Kidney tubule cell (primary cell): ENCODE measurements around the gene CCDC57.
"Not testable (repeated sequence)": the region's sequence is repeated elsewhere in the genome, so short reads cannot be mapped to it uniquely, and the experiment has no call there.

Experiments
- DNase-seq: peaks from one replicate; pipeline ENCODE4 v3.0.0-alpha.2; 2018; ENCODE audit warnings: low spot score

CCDC57 gene

DNA sequence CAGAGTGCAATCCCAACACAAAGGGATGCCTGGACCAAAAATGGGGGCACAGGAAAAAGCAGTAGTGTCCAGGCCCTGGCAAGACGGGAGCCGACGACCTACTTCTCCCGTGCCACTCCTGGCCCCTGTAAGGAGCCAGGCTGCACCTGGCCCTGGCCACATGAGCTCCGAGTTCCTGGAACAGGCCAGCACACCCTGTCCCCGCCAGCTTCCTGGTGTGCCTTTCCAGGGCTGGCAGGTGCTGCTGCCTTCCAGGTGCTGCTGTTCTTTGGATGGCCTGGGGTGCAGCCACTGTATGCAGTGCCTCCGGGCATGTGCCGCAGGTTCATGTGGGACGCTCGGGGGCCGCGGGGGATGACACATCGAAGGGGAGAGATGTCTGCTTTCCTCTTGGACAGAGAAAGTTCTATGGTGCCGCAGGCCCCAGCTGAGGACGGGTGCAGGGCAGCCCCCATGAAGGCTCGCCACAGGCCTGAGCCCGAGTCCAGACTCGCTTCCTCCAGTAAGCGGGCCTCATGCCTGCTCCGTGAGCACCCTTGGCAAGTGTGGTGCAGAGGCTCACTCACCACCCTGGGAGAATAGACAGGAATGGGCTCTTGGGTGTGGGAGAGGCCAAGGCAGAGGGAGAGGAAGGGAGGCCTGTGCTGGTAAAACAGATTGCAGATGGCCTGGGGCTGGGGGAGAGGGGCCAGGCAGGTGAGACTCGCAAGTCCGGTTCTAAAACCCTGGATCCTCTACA, 59.9 kb downstream of the CCDC57 start:
- DNase-seq: no peak

DNA sequence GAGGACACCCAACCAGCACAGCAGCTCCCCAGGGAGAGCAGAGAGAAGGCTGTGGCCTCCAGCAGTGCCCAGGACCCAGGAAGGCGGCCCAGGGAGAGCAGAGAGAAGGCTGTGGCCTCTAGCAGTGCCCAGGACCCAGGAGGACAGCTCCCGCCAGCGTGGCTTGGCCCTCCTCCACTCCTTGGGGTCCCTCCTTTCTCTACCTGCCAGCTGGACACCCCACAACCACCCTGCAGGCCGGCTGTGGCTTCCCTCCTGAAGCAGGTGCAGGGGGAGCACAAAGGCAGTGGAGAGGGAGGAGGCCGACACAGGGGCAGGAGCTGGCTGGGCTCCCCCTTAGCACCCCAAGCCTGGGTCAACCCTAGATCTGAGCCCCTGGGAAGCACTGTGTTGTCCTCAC, 60.5 kb downstream of the CCDC57 start:
- no peak for DNase-seq

DNA sequence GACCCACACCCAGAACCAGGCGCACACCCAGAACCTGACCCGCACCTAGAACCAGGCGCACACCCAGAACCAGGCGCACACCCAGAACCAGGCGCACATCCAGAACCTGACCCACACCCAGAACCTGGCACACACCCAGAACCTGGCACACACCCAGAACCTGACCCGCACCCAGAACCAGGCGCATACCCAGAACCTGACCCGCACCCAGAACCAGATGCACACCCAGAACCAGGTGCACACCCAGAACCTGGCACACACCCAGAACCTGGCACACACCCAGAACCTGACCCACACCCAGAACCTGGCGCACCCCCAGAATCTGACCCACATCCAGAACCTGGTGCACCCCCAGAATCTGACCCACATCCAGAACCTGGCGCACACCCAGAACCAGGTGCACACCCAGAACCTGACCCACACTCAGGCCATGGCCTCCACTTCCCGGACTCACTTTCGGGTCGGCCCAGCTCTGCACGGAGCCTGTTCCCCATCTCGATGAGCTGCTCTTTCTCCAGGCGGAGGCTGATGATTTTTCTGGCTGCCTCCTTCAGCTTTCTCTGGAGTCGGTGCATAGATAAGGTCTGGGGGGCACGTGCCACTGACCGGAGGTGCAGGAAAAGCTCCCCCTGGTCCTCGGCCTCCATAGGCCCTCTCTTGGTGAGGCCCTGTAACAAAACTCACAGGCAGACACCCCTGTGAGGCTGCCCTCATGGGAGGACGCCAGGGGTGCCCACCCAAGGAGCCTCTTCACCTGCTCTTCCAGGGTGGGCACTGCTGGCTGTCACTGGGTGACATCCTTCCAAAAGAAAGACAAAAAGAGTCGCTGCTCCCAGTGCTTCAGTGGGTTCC, 61.3 kb downstream of the CCDC57 start:
- no peak for DNase-seq

DNA sequence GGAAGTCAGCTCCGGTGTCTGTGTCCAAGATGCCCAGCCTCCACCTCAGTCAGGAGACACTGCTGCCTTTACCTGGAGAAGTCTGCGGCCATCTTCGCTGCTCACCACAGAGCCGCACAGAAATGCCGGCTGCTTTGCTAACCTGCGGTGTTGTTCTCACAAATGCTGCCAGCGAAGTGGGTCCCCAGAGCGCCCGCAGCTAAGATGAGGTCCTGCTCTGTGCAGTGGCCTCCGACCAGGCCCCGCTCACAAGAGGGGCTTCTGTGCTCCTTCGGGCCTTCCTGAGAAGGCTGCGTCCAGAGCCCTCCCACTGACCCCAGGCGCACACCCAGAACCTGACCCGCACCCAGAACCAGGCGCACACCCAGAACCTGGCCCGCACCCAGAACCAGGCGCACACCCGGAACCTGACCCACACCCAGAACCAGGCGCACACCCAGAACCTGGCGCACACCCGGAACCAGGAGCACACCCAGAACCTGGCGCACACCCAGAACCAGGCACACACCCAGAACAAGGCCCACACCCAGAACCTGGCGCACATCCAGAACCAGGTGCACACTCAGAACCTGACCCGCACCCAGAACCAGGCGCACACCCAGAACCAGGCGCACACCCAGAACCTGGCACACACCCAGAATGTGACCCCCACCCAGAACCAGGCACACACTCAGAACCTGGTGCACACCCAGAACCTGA, 63.1 kb downstream of the CCDC57 start:
- peak; percentile 17 for DNase-seq

DNA sequence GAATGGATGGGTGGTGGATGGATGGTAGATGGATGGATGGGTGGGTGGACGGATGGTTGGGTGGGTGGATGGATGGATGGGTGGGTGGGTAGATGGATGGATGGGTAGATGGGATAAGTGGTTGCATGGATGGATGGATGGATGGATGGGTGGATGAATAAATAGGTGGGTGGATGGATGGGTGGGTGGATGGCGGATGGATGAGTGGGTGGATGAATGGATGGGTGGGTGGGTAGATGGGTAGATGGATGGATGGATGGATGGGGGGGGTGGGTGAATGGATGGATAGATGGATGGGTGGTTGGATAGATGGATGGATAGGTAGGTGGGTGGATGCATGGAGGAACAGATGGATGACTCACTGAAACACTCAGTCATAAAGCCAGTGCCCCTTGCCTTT, 63.6 kb downstream of the CCDC57 start:
- DNase-seq: no peak

DNA sequence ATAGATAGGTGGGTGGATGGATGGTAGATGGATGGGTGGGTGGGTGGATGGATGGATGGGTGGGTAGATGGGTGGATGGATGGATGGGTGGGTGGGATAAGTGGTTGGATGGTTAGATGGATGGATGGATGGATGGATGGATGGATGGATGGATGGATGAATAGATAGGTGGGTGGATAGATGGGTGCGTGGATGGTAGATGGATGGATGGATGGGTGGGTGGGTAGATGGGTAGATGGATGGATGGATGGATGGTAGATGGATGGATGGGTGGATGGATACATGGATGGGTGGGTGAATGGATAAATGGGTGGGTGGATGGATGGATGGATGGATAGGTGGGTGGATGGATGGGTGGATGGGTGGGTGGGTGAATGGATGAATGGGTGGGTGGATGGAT, 64.6 kb downstream of the CCDC57 start:
- DNase-seq: no peak

DNA sequence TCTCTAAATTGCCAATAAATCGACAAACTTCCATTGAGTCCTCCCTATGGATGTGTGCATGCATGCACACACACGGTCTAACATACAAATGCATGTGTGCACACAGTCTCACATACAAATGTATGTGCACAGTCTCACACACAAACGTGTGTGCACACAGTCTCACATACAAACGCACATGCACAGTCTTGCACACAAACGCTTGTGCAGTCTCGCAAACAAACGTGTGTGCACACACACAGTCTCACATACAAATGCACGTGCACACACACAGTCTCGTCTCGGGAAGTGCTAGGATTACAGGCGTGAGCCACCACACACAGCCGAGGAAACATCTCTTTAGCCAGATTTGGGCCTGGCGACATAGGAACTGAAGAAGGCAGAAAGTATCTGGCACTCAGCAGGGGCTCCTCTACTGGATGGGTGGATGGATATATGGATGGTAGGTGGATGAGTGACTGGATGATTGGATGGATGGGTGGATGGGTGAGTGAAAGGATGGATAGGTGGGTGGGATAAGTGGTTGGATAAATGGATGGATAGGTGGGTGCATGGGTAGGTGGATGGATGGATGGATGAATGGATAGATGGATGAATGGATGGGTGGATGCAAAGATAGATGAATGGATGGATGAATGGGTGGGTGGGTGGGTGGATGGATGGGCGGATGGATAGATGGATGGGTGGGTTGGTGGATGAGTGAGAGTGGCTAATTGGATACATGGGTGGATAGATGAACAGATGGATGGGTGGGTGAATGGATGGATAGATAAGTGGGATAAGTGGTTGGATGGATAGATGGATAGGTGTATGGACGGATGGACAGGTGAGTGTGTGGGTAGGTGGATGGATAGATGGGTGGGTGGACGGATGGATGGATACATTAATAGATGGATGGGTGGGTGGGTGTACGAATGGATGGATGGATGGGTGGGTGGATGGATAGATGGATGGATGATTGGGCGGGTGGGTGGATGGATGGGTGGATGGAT, 65.7 kb downstream of the CCDC57 start:
- DNase-seq: no peak

DNA sequence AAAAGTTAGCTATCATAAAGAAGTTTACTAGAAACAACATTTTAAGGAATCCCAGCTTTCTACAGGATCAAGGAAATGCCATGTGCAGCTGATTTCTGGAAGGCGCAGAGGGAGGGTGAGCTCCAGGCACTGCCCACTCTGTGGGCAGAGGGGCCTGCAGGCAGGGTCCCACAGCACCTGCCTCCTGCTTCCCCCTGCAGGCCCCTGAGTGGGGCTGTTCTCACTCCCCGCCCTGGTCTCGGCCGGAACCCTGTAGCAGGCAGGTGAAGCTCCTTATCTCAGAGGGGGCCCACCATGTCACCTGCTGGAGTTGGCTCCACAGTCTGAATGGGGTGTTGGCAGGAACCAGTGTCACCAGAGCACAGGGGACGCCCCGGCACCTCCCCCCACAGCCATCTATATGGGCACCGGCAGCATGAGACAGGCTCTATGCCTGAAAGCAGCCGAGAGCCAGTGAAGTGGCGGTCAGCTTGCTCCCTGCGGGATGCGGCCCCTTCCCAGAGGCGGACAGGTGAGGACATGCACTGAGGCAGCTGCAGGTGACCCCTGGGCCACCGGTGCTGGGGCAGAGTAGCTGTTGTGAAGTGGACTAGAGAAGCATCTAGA, 67.0 kb downstream of the CCDC57 start:
- no peak for DNase-seq

DNA sequence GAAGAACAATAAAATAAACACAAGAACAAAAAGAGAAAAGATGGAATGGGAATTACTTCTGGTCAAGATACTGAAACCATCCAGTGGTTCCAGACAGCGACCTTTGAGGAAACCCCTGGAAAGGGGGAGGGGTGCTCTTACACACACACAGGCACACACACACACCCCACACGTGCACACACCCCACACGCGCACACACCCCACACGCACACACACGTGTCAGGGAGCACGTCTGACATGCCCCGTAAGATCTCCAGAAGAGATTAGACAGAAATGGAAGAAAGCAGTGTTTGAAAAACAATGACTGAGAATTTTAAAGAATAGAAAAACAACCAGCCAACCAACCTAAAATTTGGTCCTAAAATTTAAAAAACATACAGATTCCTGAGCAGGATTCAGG, 69.3 kb downstream of the CCDC57 start:
- DNase-seq: no peak

DNA sequence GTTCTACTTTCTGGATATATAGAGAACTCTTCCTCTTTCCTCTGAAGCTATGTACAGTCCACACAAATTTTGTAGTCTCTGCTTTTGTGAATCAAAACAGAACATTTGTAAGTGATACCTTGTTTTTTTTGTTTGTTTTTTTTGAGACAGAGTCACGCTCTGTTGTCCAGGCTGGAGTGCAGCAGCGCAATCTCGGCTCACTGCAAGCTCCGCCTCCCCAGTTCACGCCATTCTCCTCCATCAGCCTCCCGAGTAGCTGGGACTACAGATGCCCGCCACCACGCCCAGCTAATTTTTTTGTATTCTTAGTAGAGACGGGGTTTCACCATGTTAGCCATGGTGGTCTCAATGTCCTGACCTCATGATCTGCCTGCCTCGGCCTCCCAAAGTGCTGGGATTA, 72.7 kb downstream of the CCDC57 start:
- DNase-seq: not testable (repeated sequence)

DNA sequence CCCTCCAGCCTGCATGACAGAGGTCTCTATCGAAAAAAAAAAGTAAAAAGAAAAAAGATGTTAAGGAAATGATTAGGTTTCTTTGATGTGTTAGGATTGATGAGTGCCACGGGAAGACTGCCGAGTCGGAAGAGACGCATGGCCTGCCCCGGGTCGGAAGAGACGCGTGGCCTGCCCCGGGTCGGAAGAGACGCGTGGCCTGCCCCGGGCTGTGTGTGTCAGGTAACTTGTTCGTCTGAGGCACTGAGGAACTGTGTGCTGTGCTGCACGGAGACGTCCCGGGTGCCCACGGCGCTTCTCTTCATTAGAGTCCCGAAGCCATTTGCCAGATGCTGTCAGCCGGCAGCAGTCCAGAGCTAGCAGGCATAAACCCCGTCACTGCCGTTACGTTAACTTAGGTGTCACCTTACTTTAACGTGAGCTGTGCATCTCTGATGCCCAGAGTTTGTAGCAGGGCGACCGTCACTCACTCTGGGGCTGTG, 74.1 kb downstream of the CCDC57 start:
- no peak for DNase-seq

DNA sequence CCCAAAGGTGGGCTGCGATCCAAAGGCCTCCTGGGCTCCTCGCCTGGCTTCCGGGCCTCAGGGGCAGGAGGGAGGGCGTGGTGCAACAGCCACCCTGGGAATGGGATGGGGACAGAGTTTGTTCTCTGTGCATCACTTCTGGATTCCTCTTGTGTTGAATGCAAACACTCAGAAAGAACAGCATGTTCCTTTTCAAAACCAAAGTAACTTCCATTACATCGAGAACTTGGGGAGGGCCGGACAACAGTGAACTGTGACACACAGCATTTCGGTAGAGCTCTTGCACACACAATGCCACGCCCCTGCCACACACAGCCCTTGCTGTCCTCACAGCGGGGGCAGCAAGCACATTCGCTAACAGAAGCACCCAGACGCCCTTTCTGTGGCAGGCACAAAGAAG, 78.5 kb downstream of the CCDC57 start:
- no peak for DNase-seq

DNA sequence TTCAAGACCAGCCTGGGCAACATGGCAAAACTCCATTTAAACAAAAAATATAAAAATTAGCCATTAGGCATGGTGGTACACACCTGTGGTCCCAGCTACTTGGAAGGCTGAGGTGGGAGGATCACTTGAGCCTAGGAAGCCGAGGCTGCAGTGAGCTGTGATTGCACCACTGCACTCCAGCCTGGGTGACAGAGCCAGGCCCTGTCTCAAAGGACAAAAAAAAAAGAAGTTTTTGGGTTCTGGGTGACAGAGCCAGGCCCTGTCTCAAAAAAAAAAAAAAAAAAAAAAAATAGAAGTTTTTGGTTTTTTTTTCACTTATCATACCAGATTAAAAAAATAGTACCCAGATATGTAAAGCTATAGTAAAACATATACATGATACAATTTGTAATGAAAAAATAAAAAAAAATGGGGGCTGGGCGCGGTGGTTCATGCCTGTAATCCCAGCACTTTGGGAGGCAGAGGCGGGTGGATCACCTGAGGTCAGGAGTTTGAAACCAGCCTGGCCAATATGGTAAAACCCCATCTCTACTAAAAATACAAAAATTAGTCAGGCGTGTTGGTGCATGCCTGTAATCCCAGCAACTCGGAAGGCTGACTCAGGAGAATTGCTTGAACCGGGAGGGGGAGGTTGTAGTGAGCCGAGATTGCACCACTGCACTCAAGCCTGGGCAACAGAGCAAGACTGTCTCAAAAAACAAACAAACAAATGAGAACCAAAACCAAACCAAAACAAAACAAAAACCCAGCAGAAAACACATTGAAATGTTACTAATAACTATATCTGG, 79.3 kb downstream of the CCDC57 start:
- peak; percentile 64 for DNase-seq

DNA sequence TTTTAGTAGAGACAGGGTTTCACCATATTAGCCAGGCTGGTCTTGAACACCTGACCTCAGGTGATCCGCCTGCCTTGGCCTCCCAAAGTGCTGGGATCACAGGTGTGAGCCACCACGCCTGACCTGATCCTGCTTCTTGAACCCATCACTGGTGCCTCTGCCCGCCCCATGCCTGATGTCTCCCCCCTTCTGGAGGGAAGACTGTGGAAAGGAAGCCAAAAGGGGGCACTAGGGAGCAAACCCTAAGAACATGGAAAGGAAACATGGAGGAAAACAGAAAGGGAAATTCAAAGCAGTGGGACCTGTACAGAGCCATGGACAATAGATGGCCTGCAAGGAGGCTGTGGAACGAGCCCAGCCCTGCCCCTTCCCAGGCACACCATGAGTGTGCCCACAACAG, 83.5 kb downstream of the CCDC57 start:
- DNase-seq: no peak

DNA sequence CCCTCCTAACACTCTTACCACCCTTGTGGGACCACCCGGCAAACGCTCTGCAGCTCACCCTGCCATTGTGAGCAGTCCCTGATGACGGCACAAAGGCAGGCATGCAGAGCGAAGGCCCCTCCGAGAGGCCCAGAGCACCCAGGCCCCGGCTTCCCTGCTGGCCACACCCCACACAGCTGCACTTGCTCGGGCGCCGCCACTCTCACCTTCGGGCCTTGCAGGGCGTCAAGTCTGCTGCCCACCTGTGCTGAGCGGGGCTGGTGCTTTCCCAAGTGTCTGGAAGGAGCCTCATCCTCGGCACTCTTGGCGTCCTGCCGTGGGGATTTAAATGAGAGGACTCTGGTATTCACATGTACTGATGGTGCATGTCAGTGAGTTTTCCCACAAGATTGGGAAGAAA, 84.4 kb downstream of the CCDC57 start:
- no peak for DNase-seq

DNA sequence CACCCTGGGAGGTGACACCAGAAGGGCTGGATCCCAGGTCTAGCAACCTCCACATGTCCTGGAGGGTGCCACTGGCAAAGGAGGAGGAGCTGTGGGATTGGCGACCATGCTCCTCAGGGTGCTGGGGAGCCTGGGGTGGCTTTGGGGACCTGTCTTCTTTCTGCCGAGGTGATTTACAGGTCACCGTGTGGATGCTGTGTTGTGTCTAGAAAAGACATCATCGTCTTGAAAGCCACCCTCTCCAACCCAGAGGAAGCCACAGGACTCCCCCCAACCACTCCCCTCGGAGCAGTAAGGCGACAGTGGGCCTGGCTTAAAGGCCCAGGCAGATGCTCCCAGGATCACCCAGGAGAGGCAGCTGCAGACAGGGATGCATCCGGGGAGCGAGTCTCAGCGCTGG, 84.9 kb downstream of the CCDC57 start:
- DNase-seq: no peak

DNA sequence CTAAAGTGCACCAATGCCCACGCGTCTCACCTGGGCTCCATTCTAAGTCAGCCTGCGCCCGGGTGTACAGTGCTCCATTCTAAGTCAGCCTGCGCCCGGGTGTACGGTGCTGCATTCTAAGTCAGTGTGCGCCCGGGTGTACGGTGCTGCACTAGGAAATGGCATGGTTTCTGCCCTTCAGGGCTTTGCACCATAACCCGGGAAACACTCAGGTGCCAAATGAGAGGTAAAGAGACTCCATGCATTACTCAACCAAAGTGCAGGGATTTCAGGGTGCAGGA, 85.4 kb downstream of the CCDC57 start:
- no peak for DNase-seq

DNA sequence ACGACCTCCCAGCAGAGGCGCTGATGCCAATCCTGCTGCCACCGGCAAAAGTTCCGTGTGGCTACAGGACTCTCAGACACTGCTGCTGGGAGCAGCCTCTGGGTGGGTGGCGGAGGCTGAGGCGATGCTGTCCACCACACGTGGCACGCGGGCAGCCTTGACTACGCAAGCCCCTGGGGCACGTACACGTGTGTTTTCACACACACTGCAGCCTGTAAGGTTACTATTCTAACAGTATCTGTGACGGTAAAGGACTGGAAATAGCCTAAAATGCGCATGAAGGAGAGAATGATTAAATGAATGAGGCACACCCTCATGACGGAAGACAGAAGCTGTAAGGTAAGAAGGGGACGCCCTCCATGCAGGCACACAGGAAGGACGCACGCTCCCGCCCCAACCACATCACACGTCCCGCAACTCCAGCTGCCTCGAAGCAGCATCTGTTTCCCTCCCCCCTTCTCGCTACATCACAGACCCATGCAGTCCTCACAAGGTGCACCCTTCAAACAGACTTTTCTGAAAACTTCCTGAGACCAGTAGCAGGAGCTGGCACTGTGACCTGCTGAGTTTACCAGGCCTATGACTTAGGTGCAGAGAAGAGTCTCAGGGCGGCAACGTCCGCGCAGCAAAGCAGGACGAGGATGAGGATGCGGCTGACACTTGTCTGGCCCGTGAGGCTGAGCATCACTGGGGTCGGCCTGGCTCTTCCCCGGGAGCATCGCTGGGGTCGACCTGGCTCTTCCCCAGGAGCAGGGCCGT, 85.9 kb downstream of the CCDC57 start:
- no peak for DNase-seq

DNA sequence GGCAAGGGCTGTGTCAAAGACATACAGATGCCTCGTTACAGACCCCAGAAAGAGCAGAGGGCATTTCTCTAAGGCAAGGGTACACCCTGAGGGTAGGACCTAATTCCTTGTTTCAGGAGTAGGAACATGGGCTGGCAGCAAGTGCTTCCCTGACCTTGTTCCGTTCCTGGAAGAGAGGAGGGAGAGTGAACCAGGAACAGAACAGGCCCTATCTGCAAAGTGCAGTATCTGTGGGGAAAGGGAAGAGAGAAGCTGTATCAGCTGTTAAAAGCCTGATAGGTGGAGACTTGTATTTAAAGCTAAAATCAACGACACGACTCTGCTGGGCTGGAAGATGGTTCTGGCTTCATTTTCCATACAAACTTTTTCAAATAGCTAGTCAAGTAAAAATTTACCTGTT, 88.5 kb downstream of the CCDC57 start:
- DNase-seq: no peak
